PC-3 (cell line): ENCODE data around the gene NOL11. TPM values are rescaled to one million over a fixed set of nuclear protein-coding genes. Genes with fewer than 3 reads are reported as not detected.

Source experiments
- ATAC-seq: fragments of 200-7000 bp; cut with Tn5 transposase; 2 replicates; pipeline ENCODE4 v1.9.1; 2020; ENCODE audit warnings: mild to moderate bottlenecking, moderate library complexity
- BruUV-seq: library from RNA; stranded (reverse); fragments of 400-500 nt; replicated peaks from 2 replicates; lab custom pipeline; 2021; lab: Mats Ljungman, UMichigan
- CTCF ChIA-PET: fragments of 300-600 bp; sonication (Branson Sonifier 250); formaldehyde crosslinking; loops from one replicate; lab custom pipeline; 2022; ENCODE audit warnings: antibody characterized with exemption; lab: Charles Lee
- POLR2A ChIA-PET: fragments of 300-600 bp; sonication (Branson Sonifier 250); formaldehyde crosslinking; loops from one replicate; lab custom pipeline; 2022; ENCODE audit warnings: antibody characterized with exemption; ENCODE audit not compliant: unreplicated experiment; lab: Charles Lee
- DNase-seq: peaks from one replicate; pipeline ENCODE4 v3.0.0-alpha.2; 2015
- H2AFZ ChIP-seq: fragments of 300-600 bp; sonication (generic); 2 replicates; pipeline ENCODE4 v1.6.0; 2016; ENCODE audit warnings: antibody characterized with exemption, low read length
- H3F3A ChIP-seq: fragments of 300-600 bp; sonication (generic); one replicate; pipeline ENCODE4 v1.6.0; 2017; ENCODE audit warnings: antibody characterized with exemption, low read length, control low read depth, mild to moderate bottlenecking; ENCODE audit not compliant: unreplicated experiment
- H3K27ac ChIP-seq: fragments of 300-600 bp; sonication (generic); 2 replicates; pipeline ENCODE4 v1.5.1; 2016; ENCODE audit warnings: mild to moderate bottlenecking, low read length
- H3K27me3 ChIP-seq: fragments of 300-600 bp; sonication (generic); 2 replicates; pipeline ENCODE4 v1.6.1; 2016; ENCODE audit warnings: low read length, mixed read lengths
- H3K36me3 ChIP-seq: fragments of 300-600 bp; sonication (generic); 2 replicates; pipeline ENCODE4 v1.6.1; 2016; ENCODE audit warnings: low read depth, mixed run types, low read length, mixed read lengths
- H3K4me1 ChIP-seq: fragments of 300-600 bp; sonication (generic); 2 replicates; pipeline ENCODE4 v1.5.1; 2016; ENCODE audit warnings: low read length; ENCODE audit not compliant: insufficient read depth
- H3K4me2 ChIP-seq: fragments of 300-600 bp; sonication (generic); 2 replicates; pipeline ENCODE4 v1.6.0; 2016; ENCODE audit warnings: low read length
- H3K4me3 ChIP-seq: fragments of 300-600 bp; sonication (generic); 2 replicates; pipeline ENCODE4 v1.5.1; 2016; ENCODE audit warnings: mild to moderate bottlenecking, low read length, mixed read lengths
- H3K79me2 ChIP-seq: fragments of 300-600 bp; sonication (generic); 2 replicates; pipeline ENCODE4 v1.6.1; 2017; ENCODE audit warnings: low read length, mixed read lengths
- H3K9ac ChIP-seq: fragments of 300-600 bp; sonication (generic); 2 replicates; pipeline ENCODE4 v1.6.0; 2016; ENCODE audit warnings: mild to moderate bottlenecking, low read length
- H3K9me2 ChIP-seq: fragments of 300-600 bp; sonication (generic); replicated peaks from 2 replicates; pipeline ENCODE4 v1.6.1; 2016; ENCODE audit warnings: mixed run types, low read length, mixed read lengths
- H3K9me3 ChIP-seq: fragments of 300-600 bp; sonication (generic); 2 replicates; pipeline ENCODE4 v1.6.1; 2016; ENCODE audit warnings: low read length, mixed read lengths
- H4K20me1 ChIP-seq: fragments of 300-600 bp; sonication (generic); 2 replicates; pipeline ENCODE4 v1.6.1; 2016; ENCODE audit warnings: low read length, mixed read lengths
- EZH2 ChIP-seq: fragments of 300-600 bp; sonication (generic); IDR thresholded peaks from one replicate; pipeline ENCODE4 v1.6.1; 2017; ENCODE audit warnings: antibody characterized with exemption, mild to moderate bottlenecking, low read length; ENCODE audit not compliant: unreplicated experiment
- EZH2phosphoT487 ChIP-seq: fragments of 300-600 bp; sonication (generic); IDR thresholded peaks from 2 replicates; pipeline ENCODE4 v1.6.1; 2018; ENCODE audit warnings: mild to moderate bottlenecking, antibody characterized with exemption, low read length, borderline replicate concordance
- intact Hi-C: fragments of 100-400 bp; cut with micrococcal nuclease; formaldehyde crosslinking; loops from 2 replicates; pipeline ENCODE4 v1.9.0; 2023
- total RNA-seq: library from RNA; depleted of rRNA; stranded (reverse); fragments of >200 nt; gene quantifications from 2 replicates; pipeline ENCODE4 v1.2.3, GENCODE V29; 2014
- TF ChIP-seq, protein P1 (sequence below): fragments of 300-600 bp; sonication (generic); conservative IDR thresholded peaks from 2 replicates; pipeline ENCODE4 v1.5.1; 2017; ENCODE audit warnings: antibody characterized with exemption, low read depth, mild to moderate bottlenecking, low read length

NOL11 gene
- total RNA-seq, 1 experiment from 2014 or later: 80.5 TPM

DNA sequence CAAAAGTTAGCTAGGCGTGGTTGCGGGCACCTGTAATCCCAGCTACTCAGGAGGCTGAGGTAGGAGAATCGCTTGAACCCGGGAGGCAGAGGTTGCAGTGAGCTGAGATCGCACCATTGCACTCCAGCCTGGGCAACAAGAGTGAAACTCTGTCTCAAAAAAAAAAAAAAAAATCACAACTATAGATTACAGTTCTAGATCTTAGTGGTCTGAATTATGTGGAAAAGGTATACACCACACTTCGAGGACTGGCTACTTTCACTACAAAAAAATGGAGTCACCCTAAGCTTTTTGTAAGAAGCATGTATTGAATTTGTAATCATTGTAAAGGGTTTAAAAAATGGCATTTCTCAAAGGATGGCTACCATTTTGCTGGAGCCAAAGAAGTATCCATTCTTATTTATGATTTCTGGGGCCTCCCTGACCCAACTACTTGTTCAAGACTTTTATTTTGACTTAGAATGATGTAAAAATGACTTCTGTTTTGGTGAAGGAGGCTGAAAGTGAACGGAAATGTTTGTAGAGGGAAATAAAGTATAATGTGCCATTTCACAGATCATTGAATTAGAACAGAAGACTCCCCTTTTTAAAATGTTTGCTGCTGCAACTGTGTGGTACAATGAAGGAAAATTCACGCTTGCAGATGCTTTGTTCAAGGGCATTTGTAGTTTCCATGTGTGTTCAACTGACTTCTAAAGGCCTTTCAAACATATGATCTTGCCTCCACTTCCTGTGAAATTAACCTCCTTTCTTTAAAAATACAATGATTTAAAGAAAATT is 37.1 kb upstream of the NOL11 start:
- BruUV-seq: no TSS peak
- Histone ChIP-seq H3K4me1 (no peaks in the 10 kb centered on the region), H3K9me2 (no peaks in the 10 kb centered on the region), H4K20me1 (no peaks in the 10 kb centered on the region), H3K36me3 (no peaks in the 10 kb centered on the region), H3K27me3 (no peaks in the 10 kb centered on the region), H2AFZ (no peak overlapping the region), H3F3A (no peaks in the 10 kb centered on the region), H3K9ac (no peak overlapping the region), H3K79me2 (no peaks in the 10 kb centered on the region), H3K4me3 (no peak overlapping the region), H3K9me3 (no peaks in the 10 kb centered on the region), H3K27ac (no peak overlapping the region), H3K4me2 (no peak overlapping the region)
- TF ChIP-seq, protein P1, sequence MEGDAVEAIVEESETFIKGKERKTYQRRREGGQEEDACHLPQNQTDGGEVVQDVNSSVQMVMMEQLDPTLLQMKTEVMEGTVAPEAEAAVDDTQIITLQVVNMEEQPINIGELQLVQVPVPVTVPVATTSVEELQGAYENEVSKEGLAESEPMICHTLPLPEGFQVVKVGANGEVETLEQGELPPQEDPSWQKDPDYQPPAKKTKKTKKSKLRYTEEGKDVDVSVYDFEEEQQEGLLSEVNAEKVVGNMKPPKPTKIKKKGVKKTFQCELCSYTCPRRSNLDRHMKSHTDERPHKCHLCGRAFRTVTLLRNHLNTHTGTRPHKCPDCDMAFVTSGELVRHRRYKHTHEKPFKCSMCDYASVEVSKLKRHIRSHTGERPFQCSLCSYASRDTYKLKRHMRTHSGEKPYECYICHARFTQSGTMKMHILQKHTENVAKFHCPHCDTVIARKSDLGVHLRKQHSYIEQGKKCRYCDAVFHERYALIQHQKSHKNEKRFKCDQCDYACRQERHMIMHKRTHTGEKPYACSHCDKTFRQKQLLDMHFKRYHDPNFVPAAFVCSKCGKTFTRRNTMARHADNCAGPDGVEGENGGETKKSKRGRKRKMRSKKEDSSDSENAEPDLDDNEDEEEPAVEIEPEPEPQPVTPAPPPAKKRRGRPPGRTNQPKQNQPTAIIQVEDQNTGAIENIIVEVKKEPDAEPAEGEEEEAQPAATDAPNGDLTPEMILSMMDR: no peak
- TF ChIP-seq EZH2phosphoT487: no peak
- TF ChIP-seq EZH2: no peak
- ATAC-seq (no peak), DNase-seq (no peak)
- ChIA-PET CTCF (no interaction called here), POLR2A (no interaction called here)
- intact Hi-C loops: no loop called here

DNA sequence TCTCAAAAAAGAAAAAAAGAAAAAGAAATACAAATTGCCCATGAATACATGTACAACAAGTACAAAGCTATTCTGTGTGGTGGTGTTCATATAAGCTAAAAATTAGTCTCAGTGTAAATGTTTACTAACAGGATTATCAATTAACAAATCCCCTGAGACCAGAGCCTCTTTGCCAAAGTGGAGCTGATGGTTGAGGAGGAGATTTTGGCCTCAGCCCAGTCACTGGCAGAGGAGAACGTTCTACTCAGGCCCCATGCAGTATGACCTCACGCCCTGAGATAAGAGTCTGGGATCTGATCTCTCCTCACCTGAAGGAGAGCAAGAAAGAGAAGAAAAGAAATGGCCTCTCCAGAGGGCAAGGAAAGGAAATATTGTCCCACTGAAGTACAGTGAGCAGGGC is 35.5 kb upstream of the NOL11 start:
- H3K4me1 ChIP-seq: no peaks in the 10 kb centered on the region
- H3K9me3 ChIP-seq: no peaks in the 10 kb centered on the region
- ChIA-PET POLR2A (interaction anchor here (0.6 kb wide), 1 partner anchor 791 kb away, joined by 6 read pairs; no protein-coding TSS in a partner anchor), CTCF (no interaction called here)
- H3K4me3 ChIP-seq: no peak overlapping the region
- H3K79me2 ChIP-seq: no peaks in the 10 kb centered on the region
- DNase-seq: no peak
- no peaks in the 10 kb centered on the region for H3F3A ChIP-seq
- H3K36me3 ChIP-seq: no peaks in the 10 kb centered on the region
- TF ChIP-seq, protein P1: no peak
- TF ChIP-seq EZH2 (no peak), EZH2phosphoT487 (no peak)
- H3K27me3 ChIP-seq: no peaks in the 10 kb centered on the region
- H3K9ac ChIP-seq: no peak overlapping the region
- no peaks in the 10 kb centered on the region for H4K20me1 ChIP-seq
- no peak overlapping the region for H2AFZ ChIP-seq
- intact Hi-C loops: no loop called here
- ATAC-seq: no peak
- BruUV-seq: no TSS peak
- H3K4me2 ChIP-seq: no peak overlapping the region
- H3K27ac ChIP-seq: no peak overlapping the region
- H3K9me2 ChIP-seq: no peaks in the 10 kb centered on the region

DNA sequence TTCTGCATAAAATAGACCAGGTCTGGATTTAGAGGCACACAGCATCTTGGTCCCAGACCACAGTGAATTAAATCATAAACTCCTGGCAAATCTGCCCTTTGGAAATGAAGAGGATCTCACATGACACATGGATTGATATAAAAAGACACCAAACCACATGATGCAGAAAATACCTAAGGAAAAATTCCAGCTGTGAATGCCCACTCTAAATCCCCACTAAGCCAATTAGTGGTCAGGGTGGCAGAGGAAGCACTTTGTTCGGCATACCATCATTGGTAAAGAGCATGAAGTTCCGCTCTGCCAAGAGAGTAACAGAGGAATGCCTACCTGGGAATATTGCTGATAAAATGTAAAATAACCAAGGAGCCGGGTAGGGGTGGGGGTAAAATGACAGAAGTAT is 32.4 kb upstream of the NOL11 start:
- H3K9me2 ChIP-seq: no peaks in the 10 kb centered on the region
- H3K9ac ChIP-seq: no peak overlapping the region
- no peaks in the 10 kb centered on the region for H3K4me1 ChIP-seq
- TF ChIP-seq, protein P1: no peak
- no peak for TF ChIP-seq EZH2
- TF ChIP-seq EZH2phosphoT487: no peak
- H3K4me2 ChIP-seq: no peak overlapping the region
- DNase-seq (no peak), ATAC-seq (no peak)
- H2AFZ ChIP-seq: no peak overlapping the region
- H3K27me3 ChIP-seq: no peaks in the 10 kb centered on the region
- no TSS peak for BruUV-seq
- no peak overlapping the region for H3K4me3 ChIP-seq
- CTCF ChIA-PET: no interaction called here
- no peaks in the 10 kb centered on the region for H3K9me3 ChIP-seq
- H3F3A ChIP-seq: no peaks in the 10 kb centered on the region
- POLR2A ChIA-PET: interaction anchor here (0.7 kb wide), 1 partner anchor 312 kb away, joined by 3 read pairs; no protein-coding TSS in a partner anchor
- no peaks in the 10 kb centered on the region for H3K79me2 ChIP-seq
- no peaks in the 10 kb centered on the region for H3K36me3 ChIP-seq
- no peaks in the 10 kb centered on the region for H4K20me1 ChIP-seq
- no peak overlapping the region for H3K27ac ChIP-seq
- intact Hi-C loops: loop anchor here (5.0 kb wide), 2 partner anchors 38 to 208 kb away; no protein-coding TSS in a partner anchor
